ENCODE measurements around the gene VEZT. TPM values are rescaled to one million over a fixed set of nuclear protein-coding genes. Genes with fewer than 3 reads are reported as not detected.
A peak's percentile ranks its signal among the peaks of the same experiment; 100 is the strongest.

VEZT gene
- total and polyA plus RNA-seq, 8 donors = 14.9 to 44.5 (median 30.0) TPM

GRCh38 chr12:95182868-95183415, 34.7 kb upstream of the VEZT start:
- FAIRE-seq (no peak), DNase-seq (no peak), ATAC-seq (no peak)
- Histone ChIP-seq H3K4me1 (no peaks in the 10 kb centered on the region), H3K27ac (no peak overlapping the region), H3K9me3 (no peaks in the 10 kb centered on the region), H3K27me3 (no peaks in the 10 kb centered on the region), H3K4me3 (no peak overlapping the region), H3K36me3 (no peaks in the 10 kb centered on the region)
- intact Hi-C loops (cut with DNase I) = no loop called here
- 78 to 79% methylated on average over 5 of the region's 5 CpGs for WGBS, 2 donors
- TF ChIP-seq, protein P1, sequence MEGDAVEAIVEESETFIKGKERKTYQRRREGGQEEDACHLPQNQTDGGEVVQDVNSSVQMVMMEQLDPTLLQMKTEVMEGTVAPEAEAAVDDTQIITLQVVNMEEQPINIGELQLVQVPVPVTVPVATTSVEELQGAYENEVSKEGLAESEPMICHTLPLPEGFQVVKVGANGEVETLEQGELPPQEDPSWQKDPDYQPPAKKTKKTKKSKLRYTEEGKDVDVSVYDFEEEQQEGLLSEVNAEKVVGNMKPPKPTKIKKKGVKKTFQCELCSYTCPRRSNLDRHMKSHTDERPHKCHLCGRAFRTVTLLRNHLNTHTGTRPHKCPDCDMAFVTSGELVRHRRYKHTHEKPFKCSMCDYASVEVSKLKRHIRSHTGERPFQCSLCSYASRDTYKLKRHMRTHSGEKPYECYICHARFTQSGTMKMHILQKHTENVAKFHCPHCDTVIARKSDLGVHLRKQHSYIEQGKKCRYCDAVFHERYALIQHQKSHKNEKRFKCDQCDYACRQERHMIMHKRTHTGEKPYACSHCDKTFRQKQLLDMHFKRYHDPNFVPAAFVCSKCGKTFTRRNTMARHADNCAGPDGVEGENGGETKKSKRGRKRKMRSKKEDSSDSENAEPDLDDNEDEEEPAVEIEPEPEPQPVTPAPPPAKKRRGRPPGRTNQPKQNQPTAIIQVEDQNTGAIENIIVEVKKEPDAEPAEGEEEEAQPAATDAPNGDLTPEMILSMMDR (IDR thresholded peaks at IDR 0.05) = no peak

DNA sequence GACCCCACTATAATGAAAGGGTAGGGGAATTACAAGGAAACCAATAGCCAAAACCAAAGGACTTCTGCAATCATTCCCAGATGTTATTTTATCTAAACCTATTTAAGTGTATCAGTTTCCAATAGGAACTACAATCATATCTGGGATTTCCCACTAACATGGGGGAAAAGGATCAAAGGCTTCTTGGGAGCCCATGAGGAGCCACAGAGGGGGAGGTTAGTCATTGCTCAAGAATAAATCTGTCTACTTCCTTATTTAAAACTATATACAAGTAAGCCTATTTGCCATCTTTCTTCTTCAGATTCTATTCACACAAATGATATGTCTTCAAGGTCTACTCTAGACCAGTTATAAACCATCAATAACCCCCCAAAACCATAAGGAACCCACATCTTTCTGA, 33.5 kb upstream of the VEZT start:
- intact Hi-C loops (cut with DNase I) = no loop called here
- Histone ChIP-seq H3K4me1 (no peaks in the 10 kb centered on the region), H3K36me3 (no peaks in the 10 kb centered on the region), H3K27me3 (no peaks in the 10 kb centered on the region), H3K9me3 (no peaks in the 10 kb centered on the region), H3K4me3 (no peak overlapping the region), H3K27ac (no peak overlapping the region)
- ATAC-seq = peak in 2 of 4 donors; percentile 42 to 49
- no peak for FAIRE-seq
- TF ChIP-seq, protein P1 (IDR thresholded peaks at IDR 0.05) = no peak
- DNase-seq = no peak

- 90 to 91% methylated on average over 8 of the region's 8 CpGs for WGBS, 2 donors
- ATAC-seq = no peak
- TF ChIP-seq, protein P1 (IDR thresholded peaks at IDR 0.05) = no peak
- no peak overlapping the region for H3K4me3 ChIP-seq
- no peak for DNase-seq
- H3K36me3 ChIP-seq = no peaks in the 10 kb centered on the region
- intact Hi-C loops (cut with DNase I) = no loop called here
- H3K27ac ChIP-seq = no peak overlapping the region
- FAIRE-seq = no peak
- H3K9me3 ChIP-seq = no peaks in the 10 kb centered on the region
- H3K27me3 ChIP-seq = no peaks in the 10 kb centered on the region
- H3K4me1 ChIP-seq = no peaks in the 10 kb centered on the region
Observed at GRCh38 chr12:95185072-95185471, 32.5 kb upstream of the VEZT start.

GRCh38 chr12:95185854-95186253, 31.8 kb upstream of the VEZT start:
- TF ChIP-seq, protein P1 (IDR thresholded peaks at IDR 0.05) = no peak
- intact Hi-C loops (cut with DNase I) = no loop called here
- H3K27me3 ChIP-seq = no peaks in the 10 kb centered on the region
- FAIRE-seq (no peak), DNase-seq (no peak), ATAC-seq (no peak)
- H3K27ac ChIP-seq = no peak overlapping the region
- H3K36me3 ChIP-seq = no peaks in the 10 kb centered on the region
- no peak overlapping the region for H3K4me3 ChIP-seq
- H3K9me3 ChIP-seq = no peaks in the 10 kb centered on the region
- H3K4me1 ChIP-seq = no peaks in the 10 kb centered on the region

DNA sequence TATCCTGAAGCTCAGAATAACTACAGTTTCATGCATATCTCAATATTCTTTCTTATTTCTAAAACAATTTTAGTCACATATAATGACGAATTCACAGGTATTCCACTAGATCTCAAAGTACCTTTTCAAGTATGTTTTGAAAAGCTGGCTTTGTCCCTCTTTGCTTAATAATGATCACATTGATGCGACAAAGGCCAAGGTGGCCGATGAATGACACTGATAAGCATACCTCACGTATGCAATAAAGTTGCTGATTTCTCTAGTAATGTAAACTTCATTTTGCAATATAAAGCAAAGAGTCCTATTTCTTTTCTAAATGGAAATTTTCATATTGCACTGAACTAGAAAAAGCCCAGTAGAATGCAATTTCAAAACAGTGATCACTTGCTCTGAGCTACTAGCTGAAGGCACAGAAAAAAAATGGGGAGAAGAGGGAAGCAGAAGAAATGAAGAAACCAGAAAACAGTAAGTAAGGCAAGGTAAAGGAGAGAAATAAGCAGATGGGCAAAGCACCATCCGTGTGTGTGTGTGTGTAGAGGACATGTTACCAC, 29.7 kb upstream of the VEZT start:
- DNase-seq = no peak
- 75 to 80% methylated on average over 5 of the region's 5 CpGs for WGBS, 2 donors
- Histone ChIP-seq H3K4me1 (no peaks in the 10 kb centered on the region), H3K27me3 (no peaks in the 10 kb centered on the region), H3K9me3 (no peaks in the 10 kb centered on the region), H3K36me3 (no peaks in the 10 kb centered on the region), H3K27ac (no peak overlapping the region), H3K4me3 (no peak overlapping the region)
- TF ChIP-seq, protein P1 (IDR thresholded peaks at IDR 0.05) = no peak
- no peak for FAIRE-seq
- ATAC-seq = no peak
- intact Hi-C loops (cut with DNase I) = no loop called here
